HEK293T (cell line): ENCODE measurements around the gene SLC37A4.

Source experiments
- CTCF ChIA-PET: fragments of 350-600 bp; formaldehyde crosslinking; extraction: SDS; loops from one replicate; lab custom pipeline; 2021; ENCODE audit warnings: antibody characterized with exemption, inconsistent platforms; lab: Yijun Ruan, JAX
- POLR2A ChIA-PET: fragments of 350-600 bp; formaldehyde crosslinking; extraction: SDS; loops from one replicate; lab custom pipeline; 2020; ENCODE audit warnings: antibody characterized with exemption, inconsistent platforms; lab: Yijun Ruan, JAX
- DNase-seq: peaks from one replicate; pipeline ENCODE4 v3.0.0; 2012; ENCODE audit warnings: mixed read lengths; ENCODE audit errors: extremely low spot score
- ARNT ChIP-seq: fragments of 450-650 bp; IDR thresholded peaks from 2 replicates; pipeline ENCODE4 v1.6.1; 2017; ENCODE audit warnings: mild to moderate bottlenecking
- BHLHE40 ChIP-seq: fragments of 450-650 bp; IDR thresholded peaks from 2 replicates; pipeline ENCODE4 v1.6.1; 2016; ENCODE audit warnings: mild to moderate bottlenecking, moderate library complexity, borderline replicate concordance
- CTBP1 ChIP-seq: fragments of 450-650 bp; IDR thresholded peaks from 2 replicates; pipeline ENCODE4 v1.6.1; 2016; ENCODE audit warnings: borderline replicate concordance
- ELF4 ChIP-seq: fragments of 450-650 bp; IDR thresholded peaks from 2 replicates; pipeline ENCODE4 v1.6.1; 2017; ENCODE audit warnings: antibody characterized with exemption
- FOXA1 ChIP-seq: fragments of 450-650 bp; IDR thresholded peaks from 2 replicates; pipeline ENCODE4 v1.6.1; 2016; ENCODE audit warnings: mild to moderate bottlenecking
- FOXK2 ChIP-seq: fragments of 450-650 bp; IDR thresholded peaks from 2 replicates; pipeline ENCODE4 v1.6.1; 2016; ENCODE audit warnings: mild to moderate bottlenecking
- FOXM1 ChIP-seq: fragments of 450-650 bp; IDR thresholded peaks from 2 replicates; pipeline ENCODE4 v1.6.1; 2017; ENCODE audit warnings: mild to moderate bottlenecking, borderline replicate concordance
- HDGF ChIP-seq: fragments of 450-650 bp; IDR thresholded peaks from 2 replicates; pipeline ENCODE4 v1.6.1; 2017; ENCODE audit warnings: antibody characterized with exemption, borderline replicate concordance
- L3MBTL2 ChIP-seq: fragments of 450-650 bp; conservative IDR thresholded peaks from 2 replicates; pipeline ENCODE4 v1.6.1; 2016; ENCODE audit warnings: mild to moderate bottlenecking
- LEF1 ChIP-seq: fragments of 450-650 bp; IDR thresholded peaks from 2 replicates; pipeline ENCODE4 v1.6.1; 2017; ENCODE audit warnings: mild to moderate bottlenecking, borderline replicate concordance
- NFRKB ChIP-seq: fragments of 450-650 bp; IDR thresholded peaks from 2 replicates; pipeline ENCODE4 v1.6.1; 2016; ENCODE audit warnings: mild to moderate bottlenecking, moderate library complexity
- PKNOX1 ChIP-seq: fragments of 450-650 bp; IDR thresholded peaks from 2 replicates; pipeline ENCODE4 v1.6.1; 2016
- SP1 ChIP-seq: fragments of 450-650 bp; IDR thresholded peaks from 2 replicates; pipeline ENCODE4 v1.6.1; 2017
- SUZ12 ChIP-seq: fragments of 450-650 bp; IDR thresholded peaks from 2 replicates; pipeline ENCODE4 v1.6.1; 2016; ENCODE audit warnings: mild to moderate bottlenecking
- TARDBP ChIP-seq: fragments of 450-650 bp; IDR thresholded peaks from 2 replicates; pipeline ENCODE4 v1.6.1; 2016
- ZNF384 ChIP-seq: fragments of 450-650 bp; IDR thresholded peaks from 2 replicates; pipeline ENCODE4 v1.6.1; 2016

The SLC37A4 gene

GRCh38 chr11:119052163-119052814, 21.6 kb upstream of the SLC37A4 start:
- POLR2A ChIA-PET = no interaction called here
- CTCF ChIA-PET = no interaction called here
- no peak for DNase-seq
- TF ChIP-seq FOXK2 (no peak), FOXA1 (no peak), BHLHE40 (no peak), LEF1 (no peak)

- TF ChIP-seq FOXK2 (no peak), LEF1 (no peak), SP1 (no peak), PKNOX1 (no peak), NFRKB (no peak), TARDBP (no peak), ELF4 (no peak), HDGF (no peak), BHLHE40 (no peak), ARNT (no peak), FOXA1 (no peak), L3MBTL2 (no peak), SUZ12 (no peak), FOXM1 (no peak), ZNF384 (no peak), CTBP1 (no peak)
- ChIA-PET CTCF (no interaction called here), POLR2A (interaction anchor here (0.9 kb wide), 1 partner anchor 266 kb away, joined by 3 read pairs; the partner anchor contains the start of gene MCAM)
- no peak for DNase-seq
Measured at GRCh38 chr11:119051440-119052162, 20.9 kb upstream of the SLC37A4 start.

- DNase-seq = no peak
- ChIA-PET CTCF (no interaction called here), POLR2A (no interaction called here)
- no peak for TF ChIP-seq TARDBP
- no peak for TF ChIP-seq SP1
- no peak for TF ChIP-seq ZNF384
- no peak for TF ChIP-seq LEF1
- TF ChIP-seq CTBP1 = no peak
- TF ChIP-seq BHLHE40 = no peak
- no peak for TF ChIP-seq FOXK2
Measured at GRCh38 chr11:119049081-119049480, 18.4 kb upstream of the SLC37A4 start.

GRCh38 chr11:119048644-119049043, 18.0 kb upstream of the SLC37A4 start:
- TF ChIP-seq ELF4 = no peak
- no peak for TF ChIP-seq BHLHE40
- no peak for TF ChIP-seq FOXM1
- no peak for TF ChIP-seq FOXK2
- TF ChIP-seq ARNT = no peak
- no peak for TF ChIP-seq TARDBP
- TF ChIP-seq NFRKB = no peak
- CTCF ChIA-PET = no interaction called here
- DNase-seq = no peak
- POLR2A ChIA-PET = interaction anchor here (1.2 kb wide), 1 partner anchor 8 kb away, joined by 6 read pairs; the partner anchor contains the start of gene HYOU1

GRCh38 chr11:119047205-119047604, 16.5 kb upstream of the SLC37A4 start:
- CTCF ChIA-PET = interaction anchor here (0.8 kb wide), 1 partner anchor 12 kb away, joined by 3 read pairs; no protein-coding TSS in a partner anchor
- POLR2A ChIA-PET = interaction anchor here (1.1 to 1.2 kb wide), 3 partner anchors 9 to 47 kb away, joined by 4 to 6 read pairs (median 5); partner anchors contain the start of gene HYOU1
- DNase-seq = no peak
- TF ChIP-seq CTBP1 (no peak), ELF4 (no peak), L3MBTL2 (no peak), PKNOX1 (no peak), SP1 (no peak), SUZ12 (no peak), ZNF384 (no peak), HDGF (no peak), FOXA1 (no peak), FOXK2 (no peak), FOXM1 (no peak), BHLHE40 (no peak), ARNT (no peak), NFRKB (no peak)

- CTCF ChIA-PET = no interaction called here
- no peak for TF ChIP-seq SUZ12
- TF ChIP-seq ZNF384 = no peak
- TF ChIP-seq FOXA1 = no peak
- no peak for TF ChIP-seq PKNOX1
- TF ChIP-seq NFRKB = no peak
- no peak for TF ChIP-seq LEF1
- TF ChIP-seq CTBP1 = no peak
- no peak for TF ChIP-seq TARDBP
- TF ChIP-seq BHLHE40 = no peak
- no peak for TF ChIP-seq ARNT
- no peak for TF ChIP-seq L3MBTL2
- TF ChIP-seq FOXK2 = no peak
- TF ChIP-seq ELF4 = no peak
- TF ChIP-seq HDGF = no peak
- no peak for TF ChIP-seq SP1
- TF ChIP-seq FOXM1 = no peak
- no peak for DNase-seq
- POLR2A ChIA-PET = interaction anchor here (1.1 to 1.2 kb wide), 2 partner anchors 10 to 48 kb away, joined by 4 to 5 read pairs; a partner anchor contains a TSS
Measured at GRCh38 chr11:119046489-119046888, 15.8 kb upstream of the SLC37A4 start.
